Heart left ventricle (tissue), 13 donors: Measurements from ENCODE around the gene PRXL2B.

Experiments used
- POLR2A ChIP-seq, 2 donors: fragments of 450-650 bp; IDR thresholded peaks; one replicate each; pipeline ENCODE4 v1.6.1; 2017; ENCODE audit warnings: antibody characterized with exemption in 2 of 2, mild to moderate bottlenecking in 2 of 2, moderate library complexity in 2 of 2
- TF ChIP-seq, protein P1 (sequence below), 12 donors: fragments of 200-600 bp; sonication (generic) in 4 of 12; IDR thresholded peaks; one replicate each; pipeline versions ENCODE4 v1.5.0 to v1.8.0; 2018 to 2022; ENCODE audit warnings: antibody characterized with exemption in 12 of 12, mild to moderate bottlenecking in 5 of 12
- donor health status: ischemic (EF 13 %, LVEDD 7.1; RV severe dilation, severe dysfunction).
- donor health status: DM: no; HTN: yes; CAD: no.
- donor health status: DM: no; HTN: no; CAD: no.
- donor health status: ischemic (EF 25% LVEDD 6.9; RV normal size, moderate dysfunction).
- donor health status: ischemic (EF 25% LVEDD 5.7; RV mildly dilated, moderate dysfunction).
- donor health status: ischemic (EF 35%, LVEDD 5.7; RV mildly dilated, moderate dysfunction).
- donor health status: nonischemic (EF 11% LVEDD 7.7; RV severe dilation, severe dysfunction).
- donor health status: DM: yes; HTN: yes; CAD: no.
- donor health status: PGD.
- donor health status: ischemic (EF 29% LVEDD 5.4; RV normal size, mild dysfunction).
- donor health status: nonischemic (EF 23%, LVEDD 6.1; RV moderate dilation, normal function).

DNA sequence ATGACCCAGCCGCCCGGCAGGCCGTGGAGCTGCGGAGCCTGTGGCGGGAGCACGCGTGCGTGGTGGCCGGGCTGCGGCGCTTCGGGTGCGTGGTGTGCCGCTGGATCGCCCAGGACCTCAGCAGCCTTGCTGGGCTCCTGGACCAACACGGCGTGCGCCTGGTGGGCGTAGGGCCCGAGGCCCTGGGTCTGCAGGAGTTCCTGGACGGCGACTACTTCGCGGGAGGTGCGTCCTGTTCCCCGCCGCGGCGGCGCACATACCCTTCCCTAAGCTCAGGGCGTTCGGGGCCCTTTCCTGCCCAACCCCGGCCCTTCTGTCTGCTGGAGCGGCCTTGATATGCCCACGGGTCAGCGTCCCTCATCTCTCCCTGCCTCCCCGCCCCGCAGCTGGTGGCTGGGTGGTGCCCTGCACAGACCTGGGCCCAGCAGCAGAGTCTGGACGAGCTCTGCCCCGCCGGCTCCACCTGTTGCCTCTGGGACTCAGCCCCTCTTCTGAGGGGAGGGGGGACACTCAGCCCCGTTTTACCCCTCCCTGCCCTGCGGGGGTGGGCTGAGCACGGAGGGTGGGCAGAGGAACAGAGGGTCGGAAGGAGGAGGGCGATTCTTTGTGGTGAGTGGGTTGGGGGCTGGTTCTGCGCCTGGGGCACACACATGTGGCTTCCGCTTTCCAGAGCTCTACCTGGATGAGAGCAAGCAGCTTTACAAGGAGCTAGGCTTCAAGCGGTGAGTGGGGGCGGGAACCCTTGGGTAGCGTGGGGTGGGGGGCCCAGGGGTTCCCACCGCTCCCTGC lies 688 bp downstream of the PRXL2B start:
- TF ChIP-seq, protein P1, sequence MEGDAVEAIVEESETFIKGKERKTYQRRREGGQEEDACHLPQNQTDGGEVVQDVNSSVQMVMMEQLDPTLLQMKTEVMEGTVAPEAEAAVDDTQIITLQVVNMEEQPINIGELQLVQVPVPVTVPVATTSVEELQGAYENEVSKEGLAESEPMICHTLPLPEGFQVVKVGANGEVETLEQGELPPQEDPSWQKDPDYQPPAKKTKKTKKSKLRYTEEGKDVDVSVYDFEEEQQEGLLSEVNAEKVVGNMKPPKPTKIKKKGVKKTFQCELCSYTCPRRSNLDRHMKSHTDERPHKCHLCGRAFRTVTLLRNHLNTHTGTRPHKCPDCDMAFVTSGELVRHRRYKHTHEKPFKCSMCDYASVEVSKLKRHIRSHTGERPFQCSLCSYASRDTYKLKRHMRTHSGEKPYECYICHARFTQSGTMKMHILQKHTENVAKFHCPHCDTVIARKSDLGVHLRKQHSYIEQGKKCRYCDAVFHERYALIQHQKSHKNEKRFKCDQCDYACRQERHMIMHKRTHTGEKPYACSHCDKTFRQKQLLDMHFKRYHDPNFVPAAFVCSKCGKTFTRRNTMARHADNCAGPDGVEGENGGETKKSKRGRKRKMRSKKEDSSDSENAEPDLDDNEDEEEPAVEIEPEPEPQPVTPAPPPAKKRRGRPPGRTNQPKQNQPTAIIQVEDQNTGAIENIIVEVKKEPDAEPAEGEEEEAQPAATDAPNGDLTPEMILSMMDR (IDR thresholded peaks at IDR 0.05): no peak
- TF ChIP-seq POLR2A (IDR thresholded peaks at IDR 0.05): no peak
